ENCODE measurements around the gene RNPEP.
"Not testable (repeated sequence)": the region's sequence is repeated elsewhere in the genome, so short reads cannot be mapped to it uniquely, and the experiment has no call there.

Gene RNPEP

GRCh38 chr1:202016022-202016810 lies 33.8 kb downstream of the RNPEP start:
- H3K4me1 ChIP-seq (ENCODE audit: control insufficient read depth, insufficient read depth, low read length) = no peaks in the 10 kb centered on the region
- H3K27me3 ChIP-seq (ENCODE audit: control insufficient read depth, insufficient read depth, low read length) = no peaks in the 10 kb centered on the region
- peak overlapping the region; percentile 60 for H3K4me3 ChIP-seq (ENCODE audit: low read length)
- H3K36me3 ChIP-seq (ENCODE audit: control insufficient read depth, insufficient read depth, low read length) = peaks cover 10% of the 10 kb centered on the region
- H3K9ac ChIP-seq (ENCODE audit: low read length) = peak overlapping the region; percentile 38
- no peak overlapping the region for H3K27ac ChIP-seq (ENCODE audit: low read depth, low read length)

DNA sequence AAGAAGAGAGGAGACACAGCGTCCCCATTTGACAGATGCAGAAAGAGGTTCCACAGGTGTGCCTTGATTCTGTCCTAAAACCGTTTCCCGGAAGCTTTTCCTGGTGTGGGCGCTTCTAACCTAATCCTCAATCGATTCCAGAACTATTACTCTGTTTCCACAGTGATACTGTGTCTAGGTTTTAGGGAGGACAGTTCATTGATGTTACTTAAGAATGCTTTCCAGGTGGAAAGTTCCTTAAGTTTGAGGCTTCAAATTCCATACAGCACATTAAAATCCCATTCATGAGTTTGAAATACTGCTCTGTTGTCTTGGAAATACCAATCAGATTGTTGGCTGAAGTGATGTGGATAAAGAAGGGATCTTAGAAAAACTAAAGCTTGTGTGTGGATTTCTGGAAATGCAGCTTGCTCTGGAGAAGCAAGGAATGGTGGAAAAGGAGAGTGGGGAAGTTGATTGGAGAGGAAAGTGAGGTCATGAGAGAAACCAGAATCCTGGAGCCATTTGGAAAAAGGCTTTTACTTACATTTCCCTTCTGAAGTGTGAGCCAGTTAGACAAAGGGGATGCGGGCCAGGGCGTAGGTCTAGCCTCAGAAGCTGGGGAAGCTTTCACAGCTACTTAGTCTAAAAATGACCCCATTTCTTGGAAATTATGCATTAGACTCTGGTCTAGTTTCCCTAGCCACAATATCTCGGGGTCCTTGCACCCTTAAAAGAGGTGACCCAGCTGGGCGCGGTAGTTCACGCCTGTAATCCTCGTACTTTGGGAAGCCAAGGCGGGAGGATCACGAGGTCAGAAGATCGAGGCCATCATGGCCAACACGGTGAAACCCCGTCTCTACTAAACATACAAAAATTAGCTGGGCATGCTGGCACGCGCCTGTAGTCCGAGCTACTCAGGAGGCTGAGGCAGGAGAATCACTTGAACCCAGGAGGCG lies 34.6 kb downstream of the RNPEP start:
- Histone ChIP-seq H3K9ac (ENCODE audit: low read length) (peak overlapping the region; percentile 35), H3K4me1 (ENCODE audit: control insufficient read depth, insufficient read depth, low read length) (no peaks in the 10 kb centered on the region), H3K36me3 (ENCODE audit: control insufficient read depth, insufficient read depth, low read length) (peaks cover 7% of the 10 kb centered on the region), H3K27me3 (ENCODE audit: control insufficient read depth, insufficient read depth, low read length) (no peaks in the 10 kb centered on the region), H3K4me3 (ENCODE audit: low read length) (no peak overlapping the region), H3K27ac (ENCODE audit: low read depth, low read length) (no peak overlapping the region)

- Histone ChIP-seq H3K27ac (ENCODE audit: low read depth, low read length) (no peak overlapping the region), H3K9ac (ENCODE audit: low read length) (no peak overlapping the region), H3K36me3 (ENCODE audit: control insufficient read depth, insufficient read depth, low read length) (peaks cover 4% of the 10 kb centered on the region), H3K4me1 (ENCODE audit: control insufficient read depth, insufficient read depth, low read length) (no peaks in the 10 kb centered on the region), H3K4me3 (ENCODE audit: low read length) (no peak overlapping the region), H3K27me3 (ENCODE audit: control insufficient read depth, insufficient read depth, low read length) (no peaks in the 10 kb centered on the region)
Observed at GRCh38 chr1:202017749-202018467, 35.5 kb downstream of the RNPEP start.

DNA sequence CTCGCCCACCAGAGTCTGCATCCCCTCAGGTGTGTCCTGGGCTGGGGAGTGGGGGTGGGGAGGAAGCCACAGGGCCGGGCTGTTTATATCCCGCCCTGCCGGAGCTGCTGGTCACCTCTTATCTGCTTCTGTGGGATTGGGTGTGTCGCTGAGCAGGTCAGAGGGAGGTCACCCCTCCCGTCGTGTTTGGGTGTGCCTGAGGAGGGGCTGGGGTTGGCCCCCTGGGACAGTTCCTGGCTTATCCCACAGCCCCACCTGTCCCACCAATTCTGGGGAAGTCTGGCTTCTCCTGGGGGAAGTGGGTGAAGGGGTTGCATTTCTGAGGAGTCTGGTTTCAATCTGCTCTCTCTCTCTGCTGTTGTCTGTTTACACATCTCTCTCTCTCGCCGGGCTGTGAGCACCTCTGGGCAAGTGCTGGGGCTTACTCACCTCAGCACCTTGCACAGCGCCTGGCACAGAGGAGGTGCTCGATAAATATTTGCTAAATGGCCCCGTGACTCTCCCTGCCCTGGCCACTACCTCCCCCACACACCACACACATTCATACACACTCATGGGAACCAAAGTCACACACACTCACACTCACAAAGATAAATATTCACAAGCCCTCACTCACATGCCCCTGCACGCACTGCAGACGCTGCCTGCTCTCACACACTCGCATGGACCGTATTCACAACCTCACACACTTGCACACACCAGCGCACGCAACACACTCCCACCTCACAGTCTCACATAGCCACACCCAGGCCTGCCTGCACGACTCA lies 36.2 kb downstream of the RNPEP start:
- H3K27me3 ChIP-seq (ENCODE audit: control insufficient read depth, insufficient read depth, low read length) = no peaks in the 10 kb centered on the region
- no peak overlapping the region for H3K9ac ChIP-seq (ENCODE audit: low read length)
- no peaks in the 10 kb centered on the region for H3K36me3 ChIP-seq (ENCODE audit: control insufficient read depth, insufficient read depth, low read length)
- no peak overlapping the region for H3K27ac ChIP-seq (ENCODE audit: low read depth, low read length)
- no peak overlapping the region for H3K4me3 ChIP-seq (ENCODE audit: low read length)
- no peaks in the 10 kb centered on the region for H3K4me1 ChIP-seq (ENCODE audit: control insufficient read depth, insufficient read depth, low read length)

DNA sequence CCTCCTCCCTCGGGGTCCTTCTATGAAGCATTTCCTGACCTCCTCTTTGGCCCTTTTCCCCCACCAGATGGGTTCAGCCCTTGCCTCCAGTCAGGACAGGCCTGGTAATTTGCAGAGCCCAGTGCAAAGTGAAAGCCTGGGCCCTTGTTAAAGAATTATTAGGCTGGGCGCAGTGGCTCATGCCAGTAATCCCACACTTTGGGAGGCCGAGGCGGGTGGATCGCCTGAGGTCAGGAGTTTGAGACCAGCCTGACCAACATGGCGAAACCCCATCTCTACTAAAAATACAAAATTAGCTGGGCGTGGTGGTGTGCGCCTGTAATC lies 36.7 kb downstream of the RNPEP start:
- H3K4me1 ChIP-seq (ENCODE audit: control insufficient read depth, insufficient read depth, low read length) = not testable (repeated sequence)

GRCh38 chr1:202023001-202023433 lies 40.6 kb downstream of the RNPEP start:
- Histone ChIP-seq H3K36me3 (ENCODE audit: control insufficient read depth, insufficient read depth, low read length) (no peaks in the 10 kb centered on the region), H3K4me3 (ENCODE audit: low read length) (no peak overlapping the region), H3K4me1 (ENCODE audit: control insufficient read depth, insufficient read depth, low read length) (no peaks in the 10 kb centered on the region), H3K27ac (ENCODE audit: low read depth, low read length) (no peak overlapping the region), H3K27me3 (ENCODE audit: control insufficient read depth, insufficient read depth, low read length) (no peaks in the 10 kb centered on the region), H3K9ac (ENCODE audit: low read length) (no peak overlapping the region)

More for the DNA sequence above, 36.7 kb downstream of the RNPEP start:
- not testable (repeated sequence) for H3K4me3 ChIP-seq (ENCODE audit: low read length); H3K27me3 ChIP-seq (ENCODE audit: control insufficient read depth, insufficient read depth, low read length); H3K27ac ChIP-seq (ENCODE audit: low read depth, low read length); H3K36me3 ChIP-seq (ENCODE audit: control insufficient read depth, insufficient read depth, low read length); H3K9ac ChIP-seq (ENCODE audit: low read length)

- no peak overlapping the region for H3K27ac ChIP-seq (ENCODE audit: low read depth, low read length)
- no peak overlapping the region for H3K9ac ChIP-seq (ENCODE audit: low read length)
- no peaks in the 10 kb centered on the region for H3K36me3 ChIP-seq (ENCODE audit: control insufficient read depth, insufficient read depth, low read length)
- no peak overlapping the region for H3K4me3 ChIP-seq (ENCODE audit: low read length)
- no peaks in the 10 kb centered on the region for H3K27me3 ChIP-seq (ENCODE audit: control insufficient read depth, insufficient read depth, low read length)
- H3K4me1 ChIP-seq (ENCODE audit: control insufficient read depth, insufficient read depth, low read length) = no peaks in the 10 kb centered on the region
Observed at GRCh38 chr1:202029171-202029665, 46.8 kb downstream of the RNPEP start.

- Histone ChIP-seq H3K4me1 (ENCODE audit: control insufficient read depth, insufficient read depth, low read length) (no peaks in the 10 kb centered on the region), H3K27me3 (ENCODE audit: control insufficient read depth, insufficient read depth, low read length) (no peaks in the 10 kb centered on the region), H3K27ac (ENCODE audit: low read depth, low read length) (no peak overlapping the region), H3K36me3 (ENCODE audit: control insufficient read depth, insufficient read depth, low read length) (no peaks in the 10 kb centered on the region), H3K9ac (ENCODE audit: low read length) (no peak overlapping the region), H3K4me3 (ENCODE audit: low read length) (no peak overlapping the region)
Observed at GRCh38 chr1:202029727-202030126, 47.3 kb downstream of the RNPEP start.

DNA sequence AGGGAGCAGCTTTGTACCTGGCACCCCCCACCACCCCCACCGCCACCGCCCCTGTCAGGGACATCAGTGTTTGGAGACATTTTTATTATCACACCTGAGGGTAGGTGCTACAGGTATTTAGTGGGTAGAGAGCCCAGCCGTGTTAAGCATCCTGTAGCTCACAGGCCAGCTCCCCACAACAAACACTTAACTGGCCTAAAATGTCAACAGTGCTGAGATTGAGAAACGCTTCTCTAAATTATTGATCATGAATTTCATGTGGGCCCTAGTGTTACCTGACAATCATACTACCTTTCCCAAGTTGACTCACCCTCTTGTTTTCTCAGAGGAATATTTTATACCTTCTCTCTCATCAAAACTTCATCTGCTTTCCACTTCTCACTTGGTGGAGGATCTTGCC lies 49.3 kb downstream of the RNPEP start:
- no peak overlapping the region for H3K9ac ChIP-seq (ENCODE audit: low read length)
- no peaks in the 10 kb centered on the region for H3K27me3 ChIP-seq (ENCODE audit: control insufficient read depth, insufficient read depth, low read length)
- H3K4me3 ChIP-seq (ENCODE audit: low read length) = no peak overlapping the region
- H3K4me1 ChIP-seq (ENCODE audit: control insufficient read depth, insufficient read depth, low read length) = no peaks in the 10 kb centered on the region
- no peaks in the 10 kb centered on the region for H3K36me3 ChIP-seq (ENCODE audit: control insufficient read depth, insufficient read depth, low read length)
- H3K27ac ChIP-seq (ENCODE audit: low read depth, low read length) = no peak overlapping the region

- Histone ChIP-seq H3K36me3 (ENCODE audit: control insufficient read depth, insufficient read depth, low read length) (no peaks in the 10 kb centered on the region), H3K27ac (ENCODE audit: low read depth, low read length) (no peak overlapping the region), H3K4me1 (ENCODE audit: control insufficient read depth, insufficient read depth, low read length) (no peaks in the 10 kb centered on the region), H3K4me3 (ENCODE audit: low read length) (peak overlapping the region; percentile 27), H3K9ac (ENCODE audit: low read length) (peak overlapping the region; percentile 5), H3K27me3 (ENCODE audit: control insufficient read depth, insufficient read depth, low read length) (no peaks in the 10 kb centered on the region)
Observed at GRCh38 chr1:202034149-202034682, 51.8 kb downstream of the RNPEP start.

GRCh38 chr1:202034683-202035462 lies 52.4 kb downstream of the RNPEP start:
- no peak overlapping the region for H3K27ac ChIP-seq (ENCODE audit: low read depth, low read length)
- no peaks in the 10 kb centered on the region for H3K27me3 ChIP-seq (ENCODE audit: control insufficient read depth, insufficient read depth, low read length)
- peak overlapping the region; percentile 27 for H3K4me3 ChIP-seq (ENCODE audit: low read length)
- H3K9ac ChIP-seq (ENCODE audit: low read length) = peak overlapping the region; percentile 5
- no peaks in the 10 kb centered on the region for H3K36me3 ChIP-seq (ENCODE audit: control insufficient read depth, insufficient read depth, low read length)
- no peaks in the 10 kb centered on the region for H3K4me1 ChIP-seq (ENCODE audit: control insufficient read depth, insufficient read depth, low read length)

Data from rectal smooth muscle tissue (tissue), 1 donor.